ENCODE data around the gene OVAAL. TPM values are rescaled to one million over a fixed set of nuclear protein-coding genes. Genes with fewer than 3 reads are reported as not detected.

OVAAL gene
- total and polyA plus RNA-seq, 10 of the 15 experiments (the other 5 are each of a cell fraction or from before 2014, with no cell fraction given), result 0.04 to 0.33 (median 0.06) TPM; not detected in 7

DNA sequence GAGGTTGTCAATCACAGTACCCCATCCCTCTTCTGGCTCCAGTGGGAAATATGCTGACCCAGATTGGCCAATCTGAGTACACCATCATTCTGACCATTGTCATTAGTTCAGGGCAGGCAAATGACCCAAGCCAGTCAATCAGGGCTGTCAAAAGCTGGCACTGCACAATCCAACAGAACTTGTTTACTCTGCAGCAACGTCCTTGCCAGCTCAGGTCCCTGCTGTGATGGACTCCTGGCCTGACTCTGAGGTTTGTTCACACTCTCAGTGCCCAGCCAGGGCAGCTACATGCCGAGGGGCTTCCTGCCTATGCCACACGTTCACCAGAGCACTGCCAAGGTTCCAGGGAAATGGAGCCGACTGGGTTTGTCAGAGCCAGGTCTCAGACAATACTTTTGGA, 14.7 kb upstream of the OVAAL start:
- Histone ChIP-seq H3K4me2 (ENCODE audit: control insufficient read depth, insufficient read depth) (no peak overlapping the region), H3K36me3 (ENCODE audit: control insufficient read depth in 2 of 2, insufficient read depth in 2 of 2, low read length in 1 of 2) (no peaks in the 10 kb centered on the region), H3K27ac (ENCODE audit: control insufficient read depth, insufficient read depth) (no peak overlapping the region), H4K20me1 (ENCODE audit: control insufficient read depth, insufficient read depth) (no peaks in the 10 kb centered on the region), H3K9ac (ENCODE audit: control insufficient read depth, insufficient read depth, low read length) (no peak overlapping the region), H3K4me1 (ENCODE audit: control insufficient read depth, insufficient read depth, low read length) (no peaks in the 10 kb centered on the region), H3K27me3 (replicated peaks in 1 of 2; ENCODE audit: control insufficient read depth in 2 of 2, insufficient read depth in 2 of 2, low read length in 1 of 2) (no peaks in the 10 kb centered on the region; a peak in 1 of 4 replicates), H3K9me3 (replicated peaks; ENCODE audit: control insufficient read depth, insufficient read depth, low read length) (no peaks in the 10 kb centered on the region), H3K79me2 (ENCODE audit: control insufficient read depth, insufficient read depth, low read length) (no peaks in the 10 kb centered on the region), H3K4me3 (no peak overlapping the region), H2AFZ (ENCODE audit: control insufficient read depth, low read depth, low read length) (no peak overlapping the region)
- in situ Hi-C loops (cut with MboI) (no loop called here), intact Hi-C loops (cut with micrococcal nuclease; ENCODE audit: unreplicated experiment) (no loop called here)
- FAIRE-seq (no peak), ATAC-seq (no peak), DNase-seq (ENCODE audit: low read depth, low spot score) (no peak)
- RAD21 ChIA-PET (ENCODE audit: unreplicated experiment), result no interaction called here
- 21% methylated on average over 4 of the region's 4 CpGs for WGBS (ENCODE audit: insufficient coverage, insufficient replicate concordance, low lambda C conversion rate, missing lambda C conversion rate)
- POLR2A ChIA-PET, result no interaction called here
- CTCF ChIA-PET, result interaction anchor here (2.3 kb wide), 1 partner anchor 11 kb away, joined by 11 read pairs; no protein-coding TSS in a partner anchor
- BruUV-seq (replicated peaks), result no TSS peak
- SMC1A ChIA-PET (ENCODE audit: uncharacterized antibody, unreplicated experiment), result interaction anchor here (1.5 to 1.6 kb wide), 2 partner anchors 10 to 318 kb away, joined by 4 read pairs; no protein-coding TSS in a partner anchor
- TF ChIP-seq EGR1 (IDR thresholded peaks at IDR 0.05; ENCODE audit: borderline replicate concordance in 1 of 2, low read depth in 2 of 2, low read length in 2 of 2), result no peak
- no peak for TF ChIP-seq MTA3 (IDR thresholded peaks at IDR 0.05; ENCODE audit: borderline replicate concordance, low read length)
- TF ChIP-seq, protein P1, sequence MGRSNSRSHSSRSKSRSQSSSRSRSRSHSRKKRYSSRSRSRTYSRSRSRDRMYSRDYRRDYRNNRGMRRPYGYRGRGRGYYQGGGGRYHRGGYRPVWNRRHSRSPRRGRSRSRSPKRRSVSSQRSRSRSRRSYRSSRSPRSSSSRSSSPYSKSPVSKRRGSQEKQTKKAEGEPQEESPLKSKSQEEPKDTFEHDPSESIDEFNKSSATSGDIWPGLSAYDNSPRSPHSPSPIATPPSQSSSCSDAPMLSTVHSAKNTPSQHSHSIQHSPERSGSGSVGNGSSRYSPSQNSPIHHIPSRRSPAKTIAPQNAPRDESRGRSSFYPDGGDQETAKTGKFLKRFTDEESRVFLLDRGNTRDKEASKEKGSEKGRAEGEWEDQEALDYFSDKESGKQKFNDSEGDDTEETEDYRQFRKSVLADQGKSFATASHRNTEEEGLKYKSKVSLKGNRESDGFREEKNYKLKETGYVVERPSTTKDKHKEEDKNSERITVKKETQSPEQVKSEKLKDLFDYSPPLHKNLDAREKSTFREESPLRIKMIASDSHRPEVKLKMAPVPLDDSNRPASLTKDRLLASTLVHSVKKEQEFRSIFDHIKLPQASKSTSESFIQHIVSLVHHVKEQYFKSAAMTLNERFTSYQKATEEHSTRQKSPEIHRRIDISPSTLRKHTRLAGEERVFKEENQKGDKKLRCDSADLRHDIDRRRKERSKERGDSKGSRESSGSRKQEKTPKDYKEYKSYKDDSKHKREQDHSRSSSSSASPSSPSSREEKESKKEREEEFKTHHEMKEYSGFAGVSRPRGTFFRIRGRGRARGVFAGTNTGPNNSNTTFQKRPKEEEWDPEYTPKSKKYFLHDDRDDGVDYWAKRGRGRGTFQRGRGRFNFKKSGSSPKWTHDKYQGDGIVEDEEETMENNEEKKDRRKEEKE (IDR thresholded peaks at IDR 0.05), result no peak
- TF ChIP-seq KAT2A (conservative IDR thresholded peaks at IDR 0.05; ENCODE audit: control insufficient read depth, low read depth, low read length), result no peak
- TF ChIP-seq BACH1 (IDR thresholded peaks at IDR 0.05; ENCODE audit: borderline replicate concordance), result no peak
- no peak for TF ChIP-seq SMARCA5 (IDR thresholded peaks at IDR 0.05)
- TF ChIP-seq NRF1 (conservative IDR thresholded peaks at IDR 0.05; ENCODE audit: low read depth, low read length), result no peak
- TF ChIP-seq MEF2B (IDR thresholded peaks at IDR 0.05; ENCODE audit: partially characterized antibody, poor library complexity, severe bottlenecking), result no peak
- TF ChIP-seq EZH2 (IDR thresholded peaks at IDR 0.05; ENCODE audit: borderline replicate concordance, control insufficient read depth, low read depth, low read length), result no peak
- TF ChIP-seq RUNX3 (IDR thresholded peaks at IDR 0.05; ENCODE audit: low read length), result no peak
- TF ChIP-seq JUND (IDR thresholded peaks at IDR 0.05; ENCODE audit: low read depth, low read length), result no peak
- TF ChIP-seq, protein P2, sequence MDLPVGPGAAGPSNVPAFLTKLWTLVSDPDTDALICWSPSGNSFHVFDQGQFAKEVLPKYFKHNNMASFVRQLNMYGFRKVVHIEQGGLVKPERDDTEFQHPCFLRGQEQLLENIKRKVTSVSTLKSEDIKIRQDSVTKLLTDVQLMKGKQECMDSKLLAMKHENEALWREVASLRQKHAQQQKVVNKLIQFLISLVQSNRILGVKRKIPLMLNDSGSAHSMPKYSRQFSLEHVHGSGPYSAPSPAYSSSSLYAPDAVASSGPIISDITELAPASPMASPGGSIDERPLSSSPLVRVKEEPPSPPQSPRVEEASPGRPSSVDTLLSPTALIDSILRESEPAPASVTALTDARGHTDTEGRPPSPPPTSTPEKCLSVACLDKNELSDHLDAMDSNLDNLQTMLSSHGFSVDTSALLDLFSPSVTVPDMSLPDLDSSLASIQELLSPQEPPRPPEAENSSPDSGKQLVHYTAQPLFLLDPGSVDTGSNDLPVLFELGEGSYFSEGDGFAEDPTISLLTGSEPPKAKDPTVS (IDR thresholded peaks at IDR 0.05; ENCODE audit: low read depth, low read length), result no peak
- TF ChIP-seq CREM (IDR thresholded peaks at IDR 0.05; ENCODE audit: low read depth), result no peak
- TF ChIP-seq, protein P3, sequence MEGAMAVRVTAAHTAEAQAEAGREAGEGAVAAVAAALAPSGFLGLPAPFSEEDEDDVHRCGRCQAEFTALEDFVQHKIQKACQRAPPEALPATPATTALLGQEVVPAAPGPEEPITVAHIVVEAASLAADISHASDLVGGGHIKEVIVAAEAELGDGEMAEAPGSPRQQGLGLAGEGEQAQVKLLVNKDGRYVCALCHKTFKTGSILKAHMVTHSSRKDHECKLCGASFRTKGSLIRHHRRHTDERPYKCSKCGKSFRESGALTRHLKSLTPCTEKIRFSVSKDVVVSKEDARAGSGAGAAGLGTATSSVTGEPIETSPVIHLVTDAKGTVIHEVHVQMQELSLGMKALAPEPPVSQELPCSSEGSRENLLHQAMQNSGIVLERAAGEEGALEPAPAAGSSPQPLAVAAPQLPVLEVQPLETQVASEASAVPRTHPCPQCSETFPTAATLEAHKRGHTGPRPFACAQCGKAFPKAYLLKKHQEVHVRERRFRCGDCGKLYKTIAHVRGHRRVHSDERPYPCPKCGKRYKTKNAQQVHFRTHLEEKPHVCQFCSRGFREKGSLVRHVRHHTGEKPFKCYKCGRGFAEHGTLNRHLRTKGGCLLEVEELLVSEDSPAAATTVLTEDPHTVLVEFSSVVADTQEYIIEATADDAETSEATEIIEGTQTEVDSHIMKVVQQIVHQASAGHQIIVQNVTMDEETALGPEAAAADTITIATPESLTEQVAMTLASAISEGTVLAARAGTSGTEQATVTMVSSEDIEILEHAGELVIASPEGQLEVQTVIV (IDR thresholded peaks at IDR 0.05; ENCODE audit: borderline replicate concordance, partially characterized antibody), result no peak
- no peak for TF ChIP-seq SP1 (IDR thresholded peaks at IDR 0.05; ENCODE audit: low read depth, low read length)
